Testis (tissue), 3 donors: ENCODE data around the gene TTC23L. TPM values are rescaled to one million over a fixed set of nuclear protein-coding genes. Genes with fewer than 3 reads are reported as not detected.

Experiments
- DNase-seq: peaks from one replicate; pipeline ENCODE4 v3.0.0-alpha.2; 2019
- H3K27ac ChIP-seq, 2 donors: fragments of 200-600 bp; sonication (generic); one replicate each; pipeline ENCODE4 v1.5.1; 2019
- H3K27me3 ChIP-seq: fragments of 200-600 bp; sonication (generic); one replicate; pipeline ENCODE4 v1.5.1; 2019
- H3K36me3 ChIP-seq: fragments of 200-600 bp; sonication (generic); one replicate; pipeline ENCODE4 v1.5.1; 2017; ENCODE audit warnings: low read depth; ENCODE audit errors: missing control alignments
- H3K4me1 ChIP-seq: fragments of 200-600 bp; sonication (generic); one replicate; pipeline ENCODE4 v1.5.1; 2019
- H3K4me3 ChIP-seq, 2 donors: fragments of 200-600 bp; sonication (generic); one replicate each; pipeline ENCODE4 v1.5.1; 2017 to 2019
- H3K9me3 ChIP-seq: fragments of 200-600 bp; sonication (generic); one replicate; pipeline ENCODE4 v1.5.1; 2017
- POLR2A ChIP-seq: fragments of 450-650 bp; IDR thresholded peaks from one replicate; pipeline ENCODE4 v1.6.1; 2017; ENCODE audit warnings: antibody characterized with exemption, mild to moderate bottlenecking, moderate library complexity
- WGBS, 2 donors: methylation state at CpG; one replicate each; pipeline ENCODE4 v1.1.5; 2018; 5-methylcytosine and 5-hydroxymethylcytosine counted together
- intact Hi-C: fragments of 100-400 bp; cut with DNase I; formaldehyde crosslinking; loops from one replicate; pipeline ENCODE4 v1.15.1; 2023; ENCODE audit warnings: low total_unique reads
- polyA plus RNA-seq: library from polyadenylated mRNA; stranded (reverse); fragments of 350-450 nt; fragmentation: Illumina TruSeq; extraction: RNeasy Lipid Tissue Mini Kit (QIAGEN cat#74804); gene quantifications from one replicate; pipeline ENCODE4 v1.2.3, GENCODE V29; 2014; ENCODE audit warnings: low read depth, low replicate concordance; ENCODE audit not compliant: insufficient read depth
- total RNA-seq, 2 donors: library from RNA; depleted of rRNA; stranded (reverse); fragments of >200 nt; gene quantifications; one replicate each; pipeline ENCODE4 v1.2.3, GENCODE V29; 2016
- TF ChIP-seq, protein P1 (sequence below), 3 experiments: fragments of 450-650 bp in 2 of 3; fragments of 200-600 bp in 1 of 3; sonication (generic) in 1 of 3; IDR thresholded peaks; one replicate each; pipeline ENCODE4 v1.5.1; 2016 to 2019; ENCODE audit warnings: antibody characterized with exemption in 3 of 3, mild to moderate bottlenecking in 2 of 3, moderate library complexity in 1 of 3

TTC23L gene
- total and polyA plus RNA-seq, 3 donors from 2014 or later: 16.9 to 60.6 (median 28.2) TPM

DNA sequence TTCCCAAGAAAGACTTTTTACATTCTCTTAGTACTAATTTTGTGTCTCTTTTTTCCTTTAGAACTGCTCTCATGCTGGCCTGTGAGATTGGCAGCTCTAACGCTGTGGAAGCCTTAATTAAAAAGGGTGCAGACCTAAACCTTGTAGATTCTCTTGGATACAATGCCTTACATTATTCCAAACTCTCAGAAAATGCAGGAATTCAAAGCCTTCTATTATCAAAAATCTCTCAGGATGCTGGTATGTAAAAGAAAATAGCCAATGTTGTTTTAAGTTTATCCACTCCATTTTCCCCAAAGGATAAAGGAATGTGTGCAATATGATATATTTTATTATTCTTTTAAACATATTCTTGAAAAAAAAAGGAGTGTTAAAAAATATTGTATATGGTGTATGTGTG, 27.3 kb upstream of the TTC23L start:
- intact Hi-C loops: no loop called here
- Histone ChIP-seq H3K36me3 (no peaks in the 10 kb centered on the region), H3K9me3 (no peaks in the 10 kb centered on the region), H3K27me3 (no peaks in the 10 kb centered on the region), H3K4me1 (no peaks in the 10 kb centered on the region), H3K4me3 (no peak overlapping the region), H3K27ac (no peak overlapping the region)
- TF ChIP-seq POLR2A: no peak
- TF ChIP-seq, protein P1, sequence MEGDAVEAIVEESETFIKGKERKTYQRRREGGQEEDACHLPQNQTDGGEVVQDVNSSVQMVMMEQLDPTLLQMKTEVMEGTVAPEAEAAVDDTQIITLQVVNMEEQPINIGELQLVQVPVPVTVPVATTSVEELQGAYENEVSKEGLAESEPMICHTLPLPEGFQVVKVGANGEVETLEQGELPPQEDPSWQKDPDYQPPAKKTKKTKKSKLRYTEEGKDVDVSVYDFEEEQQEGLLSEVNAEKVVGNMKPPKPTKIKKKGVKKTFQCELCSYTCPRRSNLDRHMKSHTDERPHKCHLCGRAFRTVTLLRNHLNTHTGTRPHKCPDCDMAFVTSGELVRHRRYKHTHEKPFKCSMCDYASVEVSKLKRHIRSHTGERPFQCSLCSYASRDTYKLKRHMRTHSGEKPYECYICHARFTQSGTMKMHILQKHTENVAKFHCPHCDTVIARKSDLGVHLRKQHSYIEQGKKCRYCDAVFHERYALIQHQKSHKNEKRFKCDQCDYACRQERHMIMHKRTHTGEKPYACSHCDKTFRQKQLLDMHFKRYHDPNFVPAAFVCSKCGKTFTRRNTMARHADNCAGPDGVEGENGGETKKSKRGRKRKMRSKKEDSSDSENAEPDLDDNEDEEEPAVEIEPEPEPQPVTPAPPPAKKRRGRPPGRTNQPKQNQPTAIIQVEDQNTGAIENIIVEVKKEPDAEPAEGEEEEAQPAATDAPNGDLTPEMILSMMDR (IDR thresholded peaks at IDR 0.05): no peak
- DNase-seq: no peak
- 60 to 72% methylated on average over 1 of the region's 1 CpG for WGBS, 2 donors

DNA sequence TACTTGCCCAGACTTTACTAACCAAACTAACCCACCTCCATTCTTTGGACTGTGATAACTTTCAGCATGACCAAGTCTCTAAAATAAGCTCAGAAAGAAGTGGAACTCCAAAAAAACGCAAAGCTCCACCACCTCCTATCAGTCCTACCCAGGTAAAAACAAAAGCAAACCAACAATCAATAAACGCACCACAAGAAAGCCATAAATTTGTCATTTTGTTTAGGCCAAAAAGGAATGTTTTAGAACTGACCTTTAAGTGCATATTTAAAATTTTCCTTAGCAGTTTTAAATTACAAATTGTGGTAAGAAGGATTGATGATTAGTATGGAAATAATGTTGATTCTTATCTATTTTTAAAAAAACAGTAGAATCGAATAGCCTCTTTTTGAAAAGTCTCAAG, 25.5 kb upstream of the TTC23L start:
- Histone ChIP-seq H3K4me1 (no peaks in the 10 kb centered on the region), H3K36me3 (no peaks in the 10 kb centered on the region), H3K27ac (no peak overlapping the region), H3K27me3 (no peaks in the 10 kb centered on the region), H3K9me3 (no peaks in the 10 kb centered on the region), H3K4me3 (no peak overlapping the region)
- intact Hi-C loops: no loop called here
- WGBS, 2 donors: 85 to 93% methylated on average over 3 of the region's 3 CpGs
- TF ChIP-seq, protein P1 (IDR thresholded peaks at IDR 0.05): no peak
- TF ChIP-seq POLR2A: no peak
- DNase-seq: no peak

DNA sequence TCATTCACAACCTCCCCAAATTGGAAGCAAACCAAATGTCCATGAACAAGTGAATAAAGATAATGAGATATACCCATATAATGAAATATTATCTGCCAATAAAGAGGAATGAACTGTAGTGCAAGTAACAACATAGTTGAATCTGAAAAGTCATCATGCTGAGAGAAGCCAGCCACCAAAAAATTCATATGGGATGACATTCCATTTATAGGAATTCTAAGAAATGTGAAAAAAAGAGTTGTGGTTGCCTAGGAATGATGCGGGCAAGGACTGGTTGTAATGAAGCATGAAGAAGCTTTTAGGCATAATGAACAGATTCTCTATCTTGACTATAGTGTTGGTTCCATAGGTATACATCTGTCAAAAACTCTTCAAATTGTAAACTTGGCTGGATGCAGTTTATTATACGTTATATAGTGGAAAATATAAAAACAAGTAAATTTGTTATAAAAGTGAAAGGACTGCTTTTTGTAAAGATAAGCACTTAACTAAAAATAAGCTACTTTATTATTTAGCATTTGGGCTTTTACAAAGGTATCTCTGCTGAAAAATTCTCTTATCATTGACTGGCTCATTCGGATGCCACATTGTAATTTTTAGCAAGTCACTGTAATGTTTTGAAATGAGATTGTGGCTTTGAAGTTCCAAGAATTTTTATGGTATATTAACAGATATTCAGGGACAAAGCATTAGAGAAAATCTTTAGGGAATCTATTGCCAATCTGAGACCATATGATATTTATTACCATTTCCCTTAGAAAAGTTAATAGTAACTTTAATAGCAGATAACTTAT, 21.2 kb upstream of the TTC23L start:
- H3K36me3 ChIP-seq: no peaks in the 10 kb centered on the region
- WGBS, 2 donors: 75 to 84% methylated on average over 3 of the region's 3 CpGs
- H3K4me1 ChIP-seq: no peaks in the 10 kb centered on the region
- no peak for DNase-seq
- H3K27ac ChIP-seq: no peak overlapping the region
- no peaks in the 10 kb centered on the region for H3K27me3 ChIP-seq
- TF ChIP-seq POLR2A: no peak
- TF ChIP-seq, protein P1 (IDR thresholded peaks at IDR 0.05): no peak
- intact Hi-C loops: no loop called here
- no peak overlapping the region for H3K4me3 ChIP-seq
- H3K9me3 ChIP-seq: no peaks in the 10 kb centered on the region

DNA sequence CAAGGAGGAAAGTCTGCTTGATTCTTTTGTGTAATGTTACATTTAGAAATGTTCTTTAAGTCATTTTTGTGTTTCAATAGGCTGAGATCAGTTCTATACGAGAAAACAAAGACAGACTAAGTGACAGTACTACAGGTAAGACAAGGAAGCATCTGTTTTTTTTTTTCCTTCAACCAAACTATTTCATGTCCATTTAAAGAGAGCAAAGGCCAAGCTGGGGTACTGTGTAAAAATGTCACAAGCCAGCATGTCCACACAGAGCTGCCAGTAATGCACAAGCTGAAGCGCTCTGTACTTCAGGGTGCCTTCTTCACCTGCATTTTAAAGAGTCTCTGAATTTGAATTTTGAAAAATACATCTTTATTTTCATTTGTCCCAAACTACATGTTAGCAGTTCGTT, 20.2 kb upstream of the TTC23L start:
- WGBS, 2 donors: 87 to 88% methylated on average over 3 of the region's 3 CpGs
- H3K36me3 ChIP-seq: no peaks in the 10 kb centered on the region
- H3K27ac ChIP-seq: no peak overlapping the region
- DNase-seq: no peak
- no peaks in the 10 kb centered on the region for H3K4me1 ChIP-seq
- intact Hi-C loops: no loop called here
- no peaks in the 10 kb centered on the region for H3K27me3 ChIP-seq
- no peak overlapping the region for H3K4me3 ChIP-seq
- TF ChIP-seq, protein P1 (IDR thresholded peaks at IDR 0.05): no peak
- TF ChIP-seq POLR2A: no peak
- no peaks in the 10 kb centered on the region for H3K9me3 ChIP-seq

DNA sequence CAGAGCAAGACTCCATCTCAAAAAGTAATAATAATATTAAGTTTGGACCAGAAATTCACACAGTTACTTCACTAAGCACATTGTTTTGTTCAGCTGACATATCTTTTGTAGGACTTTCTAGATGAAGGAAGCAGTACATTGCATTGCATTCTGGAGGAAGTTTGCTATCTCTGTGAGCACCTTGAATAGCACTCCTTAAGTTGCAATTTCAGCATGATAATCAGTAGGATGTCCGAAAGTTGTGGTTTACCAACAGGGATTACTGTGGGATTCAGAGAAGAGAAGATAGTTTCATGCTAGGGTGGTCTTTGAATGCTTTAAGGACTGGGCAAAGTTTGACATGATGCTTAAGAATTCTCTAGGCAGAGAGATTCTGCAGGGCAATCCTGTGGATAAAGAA, 18.4 kb upstream of the TTC23L start:
- Histone ChIP-seq H3K36me3 (no peaks in the 10 kb centered on the region), H3K27me3 (no peaks in the 10 kb centered on the region), H3K27ac (no peak overlapping the region), H3K9me3 (no peaks in the 10 kb centered on the region), H3K4me1 (no peaks in the 10 kb centered on the region), H3K4me3 (no peak overlapping the region)
- intact Hi-C loops: no loop called here
- TF ChIP-seq, protein P1 (IDR thresholded peaks at IDR 0.05): no peak
- TF ChIP-seq POLR2A: no peak
- WGBS, 2 donors: 64 to 85% methylated on average over 1 of the region's 1 CpG
- no peak for DNase-seq
